Sigmoid colon (tissue), 4 donors: Measurements from ENCODE around the gene HEPHL1.

ENCODE experiments used
- POLR2A ChIP-seq, 2 donors: fragments of 450-650 bp; IDR thresholded peaks; one replicate each; pipeline ENCODE4 v1.6.1; 2016; ENCODE audit warnings: antibody characterized with exemption in 2 of 2, mild to moderate bottlenecking in 2 of 2, moderate library complexity in 2 of 2
- POLR2AphosphoS5 ChIP-seq, 4 donors: sonication (generic); formaldehyde crosslinking; IDR thresholded peaks; one replicate each; pipeline ENCODE4 v1.6.1; 2017; ENCODE audit warnings: antibody characterized with exemption in 4 of 4
- TF ChIP-seq, protein P1 (sequence below), 4 experiments: fragments of 450-650 bp in 3 of 4; fragments of 200-600 bp in 1 of 4; IDR thresholded peaks; one replicate each; pipeline ENCODE4 v1.5.1; 2016 to 2019; ENCODE audit warnings: antibody characterized with exemption in 4 of 4, mild to moderate bottlenecking in 3 of 4, moderate library complexity in 2 of 4

DNA sequence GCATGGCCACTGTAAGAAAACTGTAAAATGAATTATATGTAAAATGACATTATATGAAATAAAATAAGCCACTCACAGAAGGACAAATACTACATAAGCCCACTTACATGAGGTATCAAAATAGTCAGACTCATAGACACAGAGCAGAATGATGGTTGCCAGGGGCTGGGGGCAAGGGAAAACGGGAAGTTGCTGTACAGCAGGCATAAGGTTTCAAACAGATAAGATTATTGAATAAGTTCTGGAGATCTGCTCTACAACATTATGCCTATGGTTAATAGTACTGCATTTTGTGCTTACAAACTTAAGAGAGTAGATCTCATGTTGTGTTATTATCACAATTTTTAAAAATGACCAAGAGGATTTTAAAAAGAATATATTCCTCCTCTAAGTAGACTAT lies 32.7 kb upstream of the HEPHL1 start:
- no peak for TF ChIP-seq POLR2AphosphoS5 (IDR thresholded peaks at IDR 0.05)
- TF ChIP-seq, protein P1, sequence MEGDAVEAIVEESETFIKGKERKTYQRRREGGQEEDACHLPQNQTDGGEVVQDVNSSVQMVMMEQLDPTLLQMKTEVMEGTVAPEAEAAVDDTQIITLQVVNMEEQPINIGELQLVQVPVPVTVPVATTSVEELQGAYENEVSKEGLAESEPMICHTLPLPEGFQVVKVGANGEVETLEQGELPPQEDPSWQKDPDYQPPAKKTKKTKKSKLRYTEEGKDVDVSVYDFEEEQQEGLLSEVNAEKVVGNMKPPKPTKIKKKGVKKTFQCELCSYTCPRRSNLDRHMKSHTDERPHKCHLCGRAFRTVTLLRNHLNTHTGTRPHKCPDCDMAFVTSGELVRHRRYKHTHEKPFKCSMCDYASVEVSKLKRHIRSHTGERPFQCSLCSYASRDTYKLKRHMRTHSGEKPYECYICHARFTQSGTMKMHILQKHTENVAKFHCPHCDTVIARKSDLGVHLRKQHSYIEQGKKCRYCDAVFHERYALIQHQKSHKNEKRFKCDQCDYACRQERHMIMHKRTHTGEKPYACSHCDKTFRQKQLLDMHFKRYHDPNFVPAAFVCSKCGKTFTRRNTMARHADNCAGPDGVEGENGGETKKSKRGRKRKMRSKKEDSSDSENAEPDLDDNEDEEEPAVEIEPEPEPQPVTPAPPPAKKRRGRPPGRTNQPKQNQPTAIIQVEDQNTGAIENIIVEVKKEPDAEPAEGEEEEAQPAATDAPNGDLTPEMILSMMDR (IDR thresholded peaks at IDR 0.05), result no peak
- TF ChIP-seq POLR2A (IDR thresholded peaks at IDR 0.05), result no peak
